NOMO-1 treated with dmso at 0.1 percent for 144 hours (cell line): Measurements from ENCODE around the gene ATP6V1B1.
"Not testable (repeated sequence)": the region's sequence is repeated elsewhere in the genome, so short reads cannot be mapped to it uniquely, and the experiment has no call there.

Experiments used
- DNase-seq: peaks from one replicate; lab custom pipeline; 2025; ENCODE audit not compliant: unreplicated experiment; lab: John Stamatoyannopoulos, UW

Gene ATP6V1B1

GRCh38 chr2:71005271-71006202, 69.8 kb downstream of the ATP6V1B1 start:
- no peak for DNase-seq

- DNase-seq, result no peak
These were observed 70.6 kb downstream of the ATP6V1B1 start for GRCh38 chr2:71006323-71006722.

DNA sequence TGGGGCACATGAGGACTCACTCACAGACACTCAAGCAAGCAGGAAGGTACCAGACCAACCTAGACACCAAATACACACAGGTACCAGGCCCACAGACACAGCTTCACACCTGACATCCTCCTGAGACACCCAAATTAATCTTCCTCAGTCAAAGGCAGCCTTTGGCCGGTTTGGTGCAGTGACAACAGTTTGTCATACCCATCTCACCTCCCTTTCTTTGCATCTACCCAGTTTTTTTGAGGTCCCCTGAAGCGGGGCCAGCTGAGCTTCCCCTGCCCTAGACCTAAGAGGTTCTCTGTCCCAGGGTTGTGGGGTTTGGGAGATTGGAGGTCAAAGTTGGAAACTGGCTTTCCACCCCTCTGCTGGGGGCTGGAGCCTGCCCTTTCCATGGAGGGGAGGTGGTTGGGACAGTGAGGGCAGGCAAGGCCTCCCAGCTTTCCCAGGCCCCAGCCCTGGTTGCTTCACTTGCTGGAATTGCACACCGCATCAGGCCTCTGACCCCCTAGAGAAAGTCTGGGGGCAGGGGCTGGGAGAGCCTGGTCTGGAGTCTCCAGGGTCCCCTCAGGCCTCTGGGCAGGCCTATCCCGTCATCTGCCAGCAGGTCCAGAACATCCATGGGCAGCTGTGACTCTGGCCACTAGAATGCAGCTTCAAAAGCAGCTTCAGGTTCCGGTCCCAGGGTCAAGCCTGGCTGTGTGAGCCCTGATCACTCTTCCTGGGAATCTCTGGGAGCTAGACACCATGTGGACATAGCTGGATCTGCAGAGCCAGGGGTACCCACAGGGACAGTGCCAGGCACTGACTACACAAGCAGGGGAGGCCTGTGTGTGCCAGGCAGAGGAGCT, 71.5 kb downstream of the ATP6V1B1 start:
- no peak for DNase-seq

- DNase-seq, result no peak
These were observed 72.6 kb downstream of the ATP6V1B1 start for GRCh38 chr2:71008342-71008741.

GRCh38 chr2:71011786-71012185, 76.1 kb downstream of the ATP6V1B1 start:
- DNase-seq, result not testable (repeated sequence)
